ENCODE results near the gene TNRC6A. TPM values are rescaled to one million over a fixed set of nuclear protein-coding genes. Genes with fewer than 3 reads are reported as not detected.

Gene TNRC6A
- total and polyA plus RNA-seq, 9 of the 15 experiments (the other 6 are each of a cell fraction or from before 2014, with no cell fraction given), result 3.4 to 32.1 (median 26.6) TPM

DNA sequence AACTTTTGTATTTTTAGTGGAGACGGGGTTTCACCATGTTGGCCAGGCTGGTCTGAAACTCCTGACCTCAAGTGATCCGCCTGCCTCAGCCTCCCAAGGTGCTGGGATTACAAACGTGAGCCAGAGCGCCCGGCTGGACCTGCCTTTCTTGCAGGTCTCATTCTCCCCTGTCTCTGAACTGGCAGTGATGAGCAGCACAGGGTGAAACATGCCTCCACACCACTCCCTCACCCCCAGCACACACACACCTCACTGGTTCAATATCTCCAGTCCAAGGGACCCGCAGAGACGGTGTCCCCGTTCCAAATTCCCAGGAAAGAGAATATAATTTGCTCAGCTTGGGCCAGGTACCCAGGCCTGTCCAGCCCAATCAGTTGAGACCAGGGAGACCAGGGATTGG, 139.6 kb downstream of the TNRC6A start:
- no peaks in the 10 kb centered on the region for H3K79me2 ChIP-seq (ENCODE audit: control insufficient read depth, insufficient read depth, low read length)
- no TSS peak for BruUV-seq (replicated peaks)
- CTCF ChIA-PET (ENCODE audit: low intra/inter-chr PET ratio), result no interaction called here
- H3K36me3 ChIP-seq (ENCODE audit: control insufficient read depth, insufficient read depth, low read length), result no peaks in the 10 kb centered on the region
- H3K4me3 ChIP-seq, result no peak overlapping the region
- DNase-seq (ENCODE audit: extremely low read depth in 1 of 4, low spot score in 3 of 4), result no peak
- H2AFZ ChIP-seq (ENCODE audit: low read depth, low read length), result no peak overlapping the region
- no peak overlapping the region for H3K27ac ChIP-seq (ENCODE audit: extremely low read depth, low read depth, low read length)
- in situ Hi-C loops (cut with MboI) (no loop called here), intact Hi-C loops (cut with micrococcal nuclease) (no loop called here)
- POLR2A ChIA-PET, result no interaction called here
- peaks cover 5 to 28% of the 10 kb centered on the region in 2 experiments; a peak in 4 of 5 replicates for H3K27me3 ChIP-seq (ENCODE audit: control insufficient read depth in 2 of 2, insufficient read depth in 2 of 2, low read length in 2 of 2)
- H3K9me3 ChIP-seq (replicated peaks; ENCODE audit: control insufficient read depth, insufficient read depth, low read depth, low read length), result no peaks in the 10 kb centered on the region
- FAIRE-seq, result no peak
- no peak overlapping the region for H3K9ac ChIP-seq (ENCODE audit: insufficient read depth in 1 of 2, low read depth in 2 of 2, low read length in 2 of 2)
- no peak for ATAC-seq
- H3K4me2 ChIP-seq (ENCODE audit: insufficient read depth, low read length), result no peak overlapping the region
- WGBS (ENCODE audit: insufficient coverage, low coverage, missing lambda C conversion rate), result 0% methylated on average over 8 of the region's 8 CpGs
- no peaks in the 10 kb centered on the region for H3K9me1 ChIP-seq (ENCODE audit: control insufficient read depth, insufficient read depth, low read length)
- H3K4me1 ChIP-seq (replicated peaks in 1 of 2; ENCODE audit: control insufficient read depth in 2 of 2, insufficient read depth in 2 of 2, low read length in 2 of 2), result no peaks in the 10 kb centered on the region; a peak in 1 of 5 replicates
- no peaks in the 10 kb centered on the region for H4K20me1 ChIP-seq (replicated peaks; ENCODE audit: control insufficient read depth, insufficient read depth, low read length)
- no peak for TF ChIP-seq WHSC1 (IDR thresholded peaks at IDR 0.05; ENCODE audit: low read length)
- no peak for TF ChIP-seq ETS1 (conservative IDR thresholded peaks at IDR 0.05; ENCODE audit: control insufficient read depth, low read depth, low read length)
- TF ChIP-seq YBX1 (IDR thresholded peaks at IDR 0.05), result no peak
- no peak for TF ChIP-seq ZSCAN29 (IDR thresholded peaks at IDR 0.05)
- TF ChIP-seq CCNT2 (IDR thresholded peaks at IDR 0.05; ENCODE audit: borderline replicate concordance, extremely low read depth, insufficient read length, low read depth, low read length), result no peak
- no peak for TF ChIP-seq TSHZ1 (CRISPR knock-in tag; IDR thresholded peaks at IDR 0.05)
- TF ChIP-seq HNRNPH1 (optimal IDR thresholded peaks at IDR 0.05; ENCODE audit: low read depth, low read length), result no peak
- TF ChIP-seq, protein P1, sequence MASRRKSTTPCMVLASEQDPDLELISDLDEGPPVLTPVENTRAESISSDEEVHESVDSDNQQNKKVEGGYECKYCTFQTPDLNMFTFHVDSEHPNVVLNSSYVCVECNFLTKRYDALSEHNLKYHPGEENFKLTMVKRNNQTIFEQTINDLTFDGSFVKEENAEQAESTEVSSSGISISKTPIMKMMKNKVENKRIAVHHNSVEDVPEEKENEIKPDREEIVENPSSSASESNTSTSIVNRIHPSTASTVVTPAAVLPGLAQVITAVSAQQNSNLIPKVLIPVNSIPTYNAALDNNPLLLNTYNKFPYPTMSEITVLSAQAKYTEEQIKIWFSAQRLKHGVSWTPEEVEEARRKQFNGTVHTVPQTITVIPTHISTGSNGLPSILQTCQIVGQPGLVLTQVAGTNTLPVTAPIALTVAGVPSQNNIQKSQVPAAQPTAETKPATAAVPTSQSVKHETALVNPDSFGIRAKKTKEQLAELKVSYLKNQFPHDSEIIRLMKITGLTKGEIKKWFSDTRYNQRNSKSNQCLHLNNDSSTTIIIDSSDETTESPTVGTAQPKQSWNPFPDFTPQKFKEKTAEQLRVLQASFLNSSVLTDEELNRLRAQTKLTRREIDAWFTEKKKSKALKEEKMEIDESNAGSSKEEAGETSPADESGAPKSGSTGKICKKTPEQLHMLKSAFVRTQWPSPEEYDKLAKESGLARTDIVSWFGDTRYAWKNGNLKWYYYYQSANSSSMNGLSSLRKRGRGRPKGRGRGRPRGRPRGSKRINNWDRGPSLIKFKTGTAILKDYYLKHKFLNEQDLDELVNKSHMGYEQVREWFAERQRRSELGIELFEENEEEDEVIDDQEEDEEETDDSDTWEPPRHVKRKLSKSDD (conservative IDR thresholded peaks at IDR 0.05; ENCODE audit: low read length), result no peak
